K562 (cell line): ENCODE measurements around the gene EZH2. TPM values are rescaled to one million over a fixed set of nuclear protein-coding genes. Genes with fewer than 3 reads are reported as not detected.

Experiments
- ATAC-seq: fragments of 200-7000 bp; cut with Tn5 transposase; 3 replicates; pipeline ENCODE4 v1.9.1; 2020; ENCODE audit warnings: moderate library complexity
- BruUV-seq: library from RNA; stranded (reverse); fragments of 400-500 nt; replicated peaks from 2 replicates; lab custom pipeline; 2021; lab: Mats Ljungman, UMichigan
- CTCF ChIA-PET: fragments of 300-600 bp; formaldehyde crosslinking; extraction: SDS; loops from one replicate; lab custom pipeline; 2021; ENCODE audit warnings: low intra/inter-chr PET ratio; lab: Yijun Ruan, JAX
- POLR2A ChIA-PET: fragments of 300-600, 350-650 bp; sonication (Branson Sonifier 250); formaldehyde crosslinking; extraction: SDS; loops from one replicate; lab custom pipeline; 2021; ENCODE audit warnings: antibody characterized with exemption, inconsistent platforms; lab: Yijun Ruan, JAX
- DNase-seq, 4 experiments: peaks; one replicate each; pipeline versions ENCODE4 v3.0.0 to v3.0.0-alpha.2; 2011 to 2018; ENCODE audit warnings: low spot score in 3 of 4, mixed read lengths in 3 of 4; ENCODE audit errors: extremely low read depth in 1 of 4
- FAIRE-seq: peaks from 2 replicates; lab custom pipeline; 2011; peaks lifted over from hg19 to GRCh38; lab: Jason Lieb, UNC
- H2AFZ ChIP-seq: 2 replicates; pipeline ENCODE4 v1.6.0; 2011; ENCODE audit warnings: low read depth, low read length, control low read depth, inconsistent platforms
- H3K27ac ChIP-seq: fragments of 200-600 bp; 3 replicates; pipeline ENCODE4 v1.8.0; 2011; ENCODE audit warnings: low read depth, mild to moderate bottlenecking, control low read depth, inconsistent platforms, low read length, moderate library complexity, mixed read lengths; ENCODE audit errors: extremely low read depth
- H3K27me3 ChIP-seq, 2 experiments: fragments of 300-600 bp in 1 of 2; 2 replicates in 1 of 2; 3 replicates in 1 of 2; pipeline versions ENCODE4 v1.6.0 to v1.8.0; 2011; ENCODE audit warnings: inconsistent platforms in 2 of 2, low read length in 2 of 2, mild to moderate bottlenecking in 1 of 2, mixed read lengths in 1 of 2, moderate library complexity in 1 of 2; ENCODE audit not compliant: control insufficient read depth in 2 of 2, insufficient read depth in 2 of 2
- H3K36me3 ChIP-seq: fragments of 300-600 bp; 3 replicates; pipeline ENCODE4 v1.8.0; 2011; ENCODE audit warnings: mild to moderate bottlenecking, low read length, inconsistent platforms; ENCODE audit not compliant: control insufficient read depth, insufficient read depth
- H3K4me1 ChIP-seq, 2 experiments: fragments of 200-600 bp in 1 of 2; replicated peaks in 1 of 2; 2 replicates in 1 of 2; 3 replicates in 1 of 2; pipeline versions ENCODE4 v1.5.1 to v1.8.0; 2011; ENCODE audit warnings: inconsistent platforms in 2 of 2, low read length in 2 of 2, mild to moderate bottlenecking in 1 of 2, mixed read lengths in 1 of 2, moderate library complexity in 1 of 2; ENCODE audit not compliant: control insufficient read depth in 2 of 2, insufficient read depth in 2 of 2
- H3K4me2 ChIP-seq: 2 replicates; pipeline ENCODE4 v1.6.1; 2011; ENCODE audit warnings: low read length, control low read depth, inconsistent platforms, mixed read lengths; ENCODE audit not compliant: insufficient read depth
- H3K4me3 ChIP-seq: fragments of 200-600 bp; sonication (generic), shearing (Covaris generic); 2 replicates; pipeline ENCODE4 v1.5.1; 2016; ENCODE audit warnings: control low read depth, inconsistent platforms
- H3K79me2 ChIP-seq: fragments of 200-600 bp; 3 replicates; pipeline ENCODE4 v1.8.0; 2011; ENCODE audit warnings: low read length, inconsistent platforms; ENCODE audit not compliant: control insufficient read depth, insufficient read depth
- H3K9ac ChIP-seq, 2 experiments: 2 replicates each; pipeline versions ENCODE4 v1.6.0 to v1.6.1; 2011; ENCODE audit warnings: low read depth in 2 of 2, low read length in 2 of 2, control low read depth in 1 of 2, inconsistent platforms in 1 of 2, mild to moderate bottlenecking in 1 of 2, mixed read lengths in 1 of 2; ENCODE audit not compliant: insufficient read depth in 1 of 2
- H3K9me1 ChIP-seq: one replicate; pipeline ENCODE4 v1.6.0; 2011; ENCODE audit warnings: inconsistent platforms, mild to moderate bottlenecking, low read length, moderate library complexity; ENCODE audit not compliant: control insufficient read depth, insufficient read depth
- H3K9me3 ChIP-seq: replicated peaks from 2 replicates; pipeline ENCODE4 v1.5.1; 2011; ENCODE audit warnings: low read depth, low read length, inconsistent platforms; ENCODE audit not compliant: control insufficient read depth, insufficient read depth
- H4K20me1 ChIP-seq: replicated peaks from 2 replicates; pipeline ENCODE4 v1.6.1; 2011; ENCODE audit warnings: low read length, inconsistent platforms, mixed read lengths; ENCODE audit not compliant: control insufficient read depth, insufficient read depth
- RFX5 ChIP-seq: IDR thresholded peaks from 2 replicates; pipeline ENCODE4 v1.6.1; 2011; ENCODE audit warnings: low read depth, mild to moderate bottlenecking, improper control_type of control experiment, low read length
- RUNX1 ChIP-seq: sonication (generic); IDR thresholded peaks from 2 replicates; pipeline ENCODE4 v1.6.1; 2016; ENCODE audit warnings: antibody characterized with exemption, low read depth
- ZBTB49 ChIP-seq: sonication (generic); formaldehyde crosslinking; IDR thresholded peaks from 2 replicates; pipeline ENCODE4 v1.8.0; 2022; ENCODE audit warnings: missing genetic modification reagents, mild to moderate bottlenecking, borderline replicate concordance
- WGBS: fragments of 100-300 bp; shearing (Covaris generic); methylation state at CpG from one replicate; pipeline ENCODE4 v1.1.6; 2016; ENCODE audit warnings: low coverage, mixed read lengths; ENCODE audit not compliant: insufficient coverage; ENCODE audit errors: missing lambda C conversion rate; 5-methylcytosine and 5-hydroxymethylcytosine counted together
- in situ Hi-C: fragments of 300-500 bp; cut with MboI; formaldehyde crosslinking; loops from 4 replicates; pipeline ENCODE4 v1.15.0; 2018; ENCODE audit warnings: inconsistent platforms, mixed read lengths
- intact Hi-C: fragments of 100-400 bp; cut with micrococcal nuclease; formaldehyde crosslinking; loops from 2 replicates; pipeline ENCODE4 v1.14.2; 2022
- polyA plus RNA-seq, 8 experiments: library from polyadenylated mRNA; depleted of rRNA in 4 of 8; stranded (reverse) in 5 of 8; unstranded in 3 of 8; fragments of >200 nt; fragmentation: Nextera tagmentation in 2 of 8; fragmentation: Illumina TruSeq in 1 of 8; extraction: Ambion mirVana in 2 of 8; extraction: Trizol in 1 of 8; gene quantifications; 2 replicates each; pipeline versions ENCODE4 v1.2.1 to v1.2.3, GENCODE V29; 2011 to 2014; ENCODE audit warnings: inconsistent platforms in 1 of 8, missing spikeins in 1 of 8
- total RNA-seq, 7 experiments: library from RNA; depleted of rRNA in 6 of 7; stranded (reverse); fragments of >200 nt in 6 of 7; fragmentation: Illumina TruSeq in 2 of 7; extraction: Trizol in 2 of 7; gene quantifications; 2 replicates each; pipeline versions ENCODE4 v1.2.1 to v1.2.3, GENCODE V29; 2011 to 2021; ENCODE audit warnings: low replicate concordance in 1 of 7

The EZH2 gene
- total and polyA plus RNA-seq, 9 of the 15 experiments (the other 6 are each of a cell fraction or from before 2014, with no cell fraction given) = 48.7 to 175 (median 98.6) TPM

GRCh38 chr7:148807436-148807835 lies 76.7 kb downstream of the EZH2 start:
- H3K4me2 ChIP-seq = no peak overlapping the region
- no TSS peak for BruUV-seq
- no peak overlapping the region for H3K9ac ChIP-seq
- H3K27ac ChIP-seq = no peak overlapping the region
- 91% methylated on average over 4 of the region's 4 CpGs for WGBS
- no peak overlapping the region for H2AFZ ChIP-seq
- no peaks in the 10 kb centered on the region for H3K4me1 ChIP-seq
- CTCF ChIA-PET = no interaction called here
- H3K9me3 ChIP-seq = no peaks in the 10 kb centered on the region
- intact Hi-C loops = loop anchor here (5.0 to 10.0 kb wide), 2 partner anchors 155 to 287 kb away; partner anchors contain the start of gene ZNF786
- peaks cover 9% of the 10 kb centered on the region; the same call in 1 of the 2 replicates for H4K20me1 ChIP-seq
- no peak for DNase-seq
- no peak for FAIRE-seq
- no peak overlapping the region for H3K4me3 ChIP-seq
- in situ Hi-C loops = no loop called here
- H3K36me3 ChIP-seq = peaks cover 76% of the 10 kb centered on the region
- TF ChIP-seq RFX5 = no peak
- TF ChIP-seq RUNX1 = no peak
- TF ChIP-seq ZBTB49 (CRISPR knock-in tag) = no peak
- TF ChIP-seq, all 486 proteins: peak for 0
- POLR2A ChIA-PET = interaction anchor here (0.8 to 1.5 kb wide), 4 partner anchors 12 to 89 kb away, joined by 3 to 4 read pairs (median 3); no protein-coding TSS in a partner anchor
- Histone ChIP-seq H3K9me1 (no peaks in the 10 kb centered on the region), H3K27me3 (no peaks in the 10 kb centered on the region), H3K79me2 (no peaks in the 10 kb centered on the region)
- ATAC-seq = no peak
